Activated CD4-positive, alpha-beta T cell treated with anti-CD3 and anti-CD28 coated beads, Interleukin-2, amount 10 ng/mL, durations not matched to agents 24 days and 14 days (primary cell): Measurements from ENCODE around the gene ESPNL. TPM values are rescaled to one million over a fixed set of nuclear protein-coding genes. Genes with fewer than 3 reads are reported as not detected.

ENCODE experiments used
- DNase-seq: peaks from one replicate; pipeline ENCODE4 v3.0.0; 2022
- H3K27ac Mint-ChIP-seq: one replicate; pipeline ENCODE4 v1.8.0; 2022; ENCODE audit warnings: mild to moderate bottlenecking, mixed read lengths
- H3K27me3 Mint-ChIP-seq: one replicate; pipeline ENCODE4 v1.8.0; 2022; ENCODE audit warnings: mixed read lengths
- H3K36me3 Mint-ChIP-seq: one replicate; pipeline ENCODE4 v1.8.0; 2022; ENCODE audit warnings: low read depth, mild to moderate bottlenecking, mixed read lengths
- H3K4me1 Mint-ChIP-seq: one replicate; pipeline ENCODE4 v1.8.0; 2021; ENCODE audit warnings: mixed read lengths
- H3K4me3 Mint-ChIP-seq: one replicate; pipeline ENCODE4 v1.8.0; 2022; ENCODE audit warnings: mild to moderate bottlenecking, moderate library complexity, mixed read lengths
- H3K9me3 Mint-ChIP-seq: one replicate; pipeline ENCODE4 v1.8.0; 2021; ENCODE audit warnings: mixed read lengths
- intact Hi-C: fragments of 100-400 bp; cut with micrococcal nuclease; formaldehyde crosslinking; loops from one replicate; pipeline ENCODE4 v1.15.1; 2023
- total RNA-seq: library from RNA; stranded (reverse); gene quantifications from 2 replicates; pipeline ENCODE4 v1.2.3, GENCODE V29; 2022

ESPNL gene
- total RNA-seq, 1 donor from 2014 or later: 0.07 TPM

GRCh38 chr2:238138331-238139195 lies 38.4 kb downstream of the ESPNL start, which contains the start of gene KLHL30:
TSS of gene KLHL30 (plus strand) at chr2:238138668. CDS start at chr2:238140755, 2,087 bp downstream.
- intact Hi-C loops: loop anchor here (10.0 kb wide), 1 partner anchor 284 kb away; the partner anchor contains the start of gene RAMP1
- Mint-ChIP-seq H3K4me1 (no peaks in the 10 kb centered on the region), H3K9me3 (no peaks in the 10 kb centered on the region)

GRCh38 chr2:238139196-238140039 lies 39.3 kb downstream of the ESPNL start:
- H3K36me3 Mint-ChIP-seq: no peaks in the 10 kb centered on the region
- H3K4me3 Mint-ChIP-seq: no peak overlapping the region
- DNase-seq: peak; percentile 81
- intact Hi-C loops: loop anchor here (10.0 kb wide), 1 partner anchor 285 kb away; the partner anchor contains the start of gene RAMP1
- no peaks in the 10 kb centered on the region for H3K27me3 Mint-ChIP-seq
- no peaks in the 10 kb centered on the region for H3K4me1 Mint-ChIP-seq
- H3K9me3 Mint-ChIP-seq: no peaks in the 10 kb centered on the region
- no peak overlapping the region for H3K27ac Mint-ChIP-seq

More at GRCh38 chr2:238138331-238139195, 38.4 kb downstream of the ESPNL start, which contains the start of gene KLHL30:
- no peaks in the 10 kb centered on the region for H3K36me3 Mint-ChIP-seq
- no peak for DNase-seq
- no peak within 1 kb of the TSS for H3K4me3 Mint-ChIP-seq
- H3K27me3 Mint-ChIP-seq: no peaks in the 10 kb centered on the region
- H3K27ac Mint-ChIP-seq: no peak within 1 kb of the TSS

GRCh38 chr2:238140040-238140439 lies 39.9 kb downstream of the ESPNL start:
- no peak overlapping the region for H3K27ac Mint-ChIP-seq
- H3K4me3 Mint-ChIP-seq: no peak overlapping the region
- H3K36me3 Mint-ChIP-seq: no peaks in the 10 kb centered on the region
- H3K9me3 Mint-ChIP-seq: no peaks in the 10 kb centered on the region
- no peaks in the 10 kb centered on the region for H3K4me1 Mint-ChIP-seq
- intact Hi-C loops: no loop called here
- no peaks in the 10 kb centered on the region for H3K27me3 Mint-ChIP-seq
- no peak for DNase-seq

GRCh38 chr2:238140721-238141540 lies 40.8 kb downstream of the ESPNL start:
- H3K9me3 Mint-ChIP-seq: no peaks in the 10 kb centered on the region
- no peak overlapping the region for H3K4me3 Mint-ChIP-seq
- no peak for DNase-seq
- no peaks in the 10 kb centered on the region for H3K36me3 Mint-ChIP-seq
- H3K27me3 Mint-ChIP-seq: no peaks in the 10 kb centered on the region
- H3K27ac Mint-ChIP-seq: no peak overlapping the region
- H3K4me1 Mint-ChIP-seq: no peaks in the 10 kb centered on the region
- intact Hi-C loops: no loop called here

- H3K27me3 Mint-ChIP-seq: no peaks in the 10 kb centered on the region
- H3K4me3 Mint-ChIP-seq: no peak overlapping the region
- H3K27ac Mint-ChIP-seq: no peak overlapping the region
- no peak for DNase-seq
- H3K4me1 Mint-ChIP-seq: no peaks in the 10 kb centered on the region
- intact Hi-C loops: no loop called here
- no peaks in the 10 kb centered on the region for H3K9me3 Mint-ChIP-seq
- H3K36me3 Mint-ChIP-seq: no peaks in the 10 kb centered on the region
Measured at GRCh38 chr2:238141541-238142318, 41.6 kb downstream of the ESPNL start.

- Mint-ChIP-seq H3K36me3 (no peaks in the 10 kb centered on the region), H3K27me3 (no peaks in the 10 kb centered on the region), H3K4me1 (no peaks in the 10 kb centered on the region), H3K9me3 (no peaks in the 10 kb centered on the region), H3K4me3 (no peak overlapping the region), H3K27ac (no peak overlapping the region)
- no peak for DNase-seq
- intact Hi-C loops: no loop called here
Measured at GRCh38 chr2:238142382-238143205, 42.5 kb downstream of the ESPNL start.

GRCh38 chr2:238143239-238143951 lies 43.3 kb downstream of the ESPNL start:
- Mint-ChIP-seq H3K27ac (no peak overlapping the region), H3K4me1 (no peaks in the 10 kb centered on the region)
- intact Hi-C loops: no loop called here

GRCh38 chr2:238144262-238144661 lies 44.1 kb downstream of the ESPNL start:
- no peak for DNase-seq
- Mint-ChIP-seq H3K4me1 (no peaks in the 10 kb centered on the region), H3K27ac (no peak overlapping the region), H3K4me3 (no peak overlapping the region), H3K9me3 (no peaks in the 10 kb centered on the region), H3K36me3 (no peaks in the 10 kb centered on the region), H3K27me3 (no peaks in the 10 kb centered on the region)
- intact Hi-C loops: no loop called here

More at GRCh38 chr2:238143239-238143951, 43.3 kb downstream of the ESPNL start:
- Mint-ChIP-seq H3K9me3 (no peaks in the 10 kb centered on the region), H3K36me3 (no peaks in the 10 kb centered on the region), H3K4me3 (no peak overlapping the region), H3K27me3 (no peaks in the 10 kb centered on the region)
- DNase-seq: no peak

GRCh38 chr2:238145046-238145445 lies 44.9 kb downstream of the ESPNL start:
- no peaks in the 10 kb centered on the region for H3K9me3 Mint-ChIP-seq
- intact Hi-C loops: no loop called here
- DNase-seq: no peak

GRCh38 chr2:238145851-238146250 lies 45.7 kb downstream of the ESPNL start:
- H3K4me3 Mint-ChIP-seq: no peak overlapping the region
- DNase-seq: no peak
- no peak overlapping the region for H3K27ac Mint-ChIP-seq
- no peaks in the 10 kb centered on the region for H3K4me1 Mint-ChIP-seq
- H3K36me3 Mint-ChIP-seq: no peaks in the 10 kb centered on the region
- H3K9me3 Mint-ChIP-seq: no peaks in the 10 kb centered on the region
- intact Hi-C loops: no loop called here
- H3K27me3 Mint-ChIP-seq: no peaks in the 10 kb centered on the region

More at GRCh38 chr2:238145046-238145445, 44.9 kb downstream of the ESPNL start:
- Mint-ChIP-seq H3K36me3 (no peaks in the 10 kb centered on the region), H3K27me3 (no peaks in the 10 kb centered on the region), H3K27ac (no peak overlapping the region), H3K4me1 (no peaks in the 10 kb centered on the region), H3K4me3 (no peak overlapping the region)

GRCh38 chr2:238146884-238147544 lies 46.9 kb downstream of the ESPNL start:
- no peaks in the 10 kb centered on the region for H3K4me1 Mint-ChIP-seq
- H3K9me3 Mint-ChIP-seq: no peaks in the 10 kb centered on the region
- H3K4me3 Mint-ChIP-seq: no peak overlapping the region
- DNase-seq: no peak
- intact Hi-C loops: no loop called here
- H3K36me3 Mint-ChIP-seq: no peaks in the 10 kb centered on the region
- H3K27ac Mint-ChIP-seq: no peak overlapping the region
- H3K27me3 Mint-ChIP-seq: no peaks in the 10 kb centered on the region
